Adrenal gland (tissue), 12 donors: Measurements from ENCODE around the gene HID1. TPM values are rescaled to one million over a fixed set of nuclear protein-coding genes. Genes with fewer than 3 reads are reported as not detected.

Source experiments
- DNase-seq, 7 donors: peaks; one replicate each; pipeline ENCODE4 v3.0.0-alpha.2; 2019 to 2020
- H3K27ac ChIP-seq, 5 donors: fragments of 200-600 bp; sonication (generic) in 4 of 5; 1 replicate in 3 of 5; 2 replicates in 2 of 5; pipeline versions ENCODE4 v1.5.1 to v1.8.0; 2016 to 2020; ENCODE audit warnings: mild to moderate bottlenecking in 1 of 5
- H3K27me3 ChIP-seq: fragments of 200-600 bp; 2 replicates; pipeline ENCODE4 v1.8.0; 2021
- H3K36me3 ChIP-seq, 2 donors: fragments of 200-600 bp; replicated peaks in 1 of 2; 1 replicate in 1 of 2; 2 replicates in 1 of 2; pipeline versions ENCODE4 v1.5.1 to v1.8.0; 2018 to 2022
- H3K4me1 ChIP-seq, 2 donors: fragments of 200-600 bp; replicated peaks in 1 of 2; 1 replicate in 1 of 2; 2 replicates in 1 of 2; pipeline versions ENCODE4 v1.5.1 to v1.8.0; 2018 to 2021
- H3K4me3 ChIP-seq, 4 donors: fragments of 200-600 bp; sonication (generic) in 3 of 4; one replicate each; pipeline ENCODE4 v1.5.1; 2016 to 2018
- H3K9me3 ChIP-seq, 3 donors: fragments of 200-600 bp; sonication (generic) in 1 of 3; replicated peaks in 1 of 3; 1 replicate in 2 of 3; 2 replicates in 1 of 3; pipeline versions ENCODE4 v1.5.1 to v1.8.0; 2016 to 2021
- CTCF ChIP-seq, 6 experiments: fragments of 450-650 bp in 4 of 6; fragments of 200-600 bp in 2 of 6; sonication (generic) in 1 of 6; IDR thresholded peaks; 1 replicate in 5 of 6; 2 replicates in 1 of 6; pipeline versions ENCODE4 v1.5.1 to v1.8.0; 2016 to 2021; ENCODE audit warnings: antibody characterized with exemption in 6 of 6, mild to moderate bottlenecking in 2 of 6, moderate library complexity in 1 of 6
- POLR2A ChIP-seq, 2 donors: fragments of 450-650 bp; IDR thresholded peaks; one replicate each; pipeline ENCODE4 v1.6.1; 2017; ENCODE audit warnings: antibody characterized with exemption in 2 of 2, mild to moderate bottlenecking in 2 of 2, moderate library complexity in 1 of 2
- WGBS, 4 donors: extraction: QIAGEN DNeasy Blood & Tissue Kit in 2 of 4; methylation state at CpG; one replicate each; pipeline versions ENCODE4 v1.1.5 to v1.1.7; 2013 to 2017; 5-methylcytosine and 5-hydroxymethylcytosine counted together
- intact Hi-C, 2 donors: fragments of 100-400 bp; cut with DNase I; formaldehyde crosslinking; loops; one replicate each; pipeline versions ENCODE4 v1.14.1 to v1.15.0; 2022 to 2023
- polyA plus RNA-seq, 3 donors: library from polyadenylated mRNA; stranded (reverse); fragments of 200-250 nt in 2 of 3; fragments of 350-450 nt in 1 of 3; fragmentation: Illumina TruSeq in 1 of 3; extraction: RNeasy Lipid Tissue Mini Kit (QIAGEN cat#74804) in 1 of 3; gene quantifications; one replicate each; pipeline ENCODE4 v1.2.3, GENCODE V29; 2013 to 2014
- total RNA-seq, 9 donors: library from RNA; depleted of rRNA in 4 of 9; stranded (reverse); fragments of >200 nt in 4 of 9; fragments of 120-200 nt in 1 of 9; fragmentation: NEBNext Ultra II Directional in 1 of 9; extraction: Animal tissue kit (Norgen Biotek cat#: 25700) in 1 of 9; gene quantifications; one replicate each; pipeline versions ENCODE4 v1.1.0 to v1.2.4, GENCODE V29; 2013 to 2023
- donor health status: healthy with polysubstance abuse.
- donor health status: Bipolar disorder and iron deficiency.
- donor health status: DM: yes; HTN: yes; CAD: no.
- donor health status: DM: no; HTN: no; CAD: no.
- donor health status: DM: no; HTN: no; CAD: no.
- donor health status: DM: yes; HTN: yes; CAD: no.

HID1 gene
- total and polyA plus RNA-seq, 12 donors: 2.8 to 42.6 (median 8.3) TPM

DNA sequence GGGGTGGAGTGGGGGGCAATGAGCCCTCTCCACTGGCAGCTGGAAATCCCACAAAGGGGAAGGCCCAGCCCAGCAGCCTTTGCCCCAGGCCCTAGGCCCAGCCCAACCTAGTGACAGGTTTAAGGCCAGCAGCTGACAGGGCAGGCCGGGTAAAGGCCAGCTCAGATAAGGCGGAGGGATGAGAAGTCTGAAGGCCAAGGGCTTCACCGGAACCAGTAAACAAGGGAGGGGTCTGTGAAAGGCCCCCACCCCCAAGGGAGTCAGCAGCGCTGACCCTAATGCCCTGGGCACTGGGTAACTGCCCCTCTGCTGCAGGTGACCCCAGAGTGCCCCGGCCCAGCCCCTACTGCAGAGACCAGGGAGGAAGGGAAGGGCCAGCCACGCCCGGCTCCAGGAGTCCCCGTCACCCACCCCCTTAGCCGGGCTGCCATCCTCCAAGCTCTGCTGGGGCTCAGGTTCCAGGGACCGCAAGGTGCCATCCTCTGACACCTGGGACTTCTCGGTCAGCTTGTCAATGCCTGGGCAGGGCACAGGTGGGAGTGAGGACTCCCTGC lies 19.3 kb downstream of the HID1 start:
- Histone ChIP-seq H3K36me3 (no peaks in the 10 kb centered on the region), H3K27ac (no peak overlapping the region), H3K4me1 (no peaks in the 10 kb centered on the region), H3K4me3 (no peak overlapping the region), H3K27me3 (no peaks in the 10 kb centered on the region), H3K9me3 (no peaks in the 10 kb centered on the region)
- intact Hi-C loops: loop anchor here in 1 of 2 donors (10.0 kb wide), 1 partner anchor 158 kb away; no protein-coding TSS in a partner anchor
- WGBS, 4 donors: 66 to 100% (median 72%) methylated on average over 1 to 11 of the region's 11 CpGs
- peak in 4 of 7 donors; percentile 42 to 51 (median 46) for DNase-seq
- TF ChIP-seq POLR2A (IDR thresholded peaks at IDR 0.05) (no peak), CTCF (IDR thresholded peaks at IDR 0.05) (no peak)

DNA sequence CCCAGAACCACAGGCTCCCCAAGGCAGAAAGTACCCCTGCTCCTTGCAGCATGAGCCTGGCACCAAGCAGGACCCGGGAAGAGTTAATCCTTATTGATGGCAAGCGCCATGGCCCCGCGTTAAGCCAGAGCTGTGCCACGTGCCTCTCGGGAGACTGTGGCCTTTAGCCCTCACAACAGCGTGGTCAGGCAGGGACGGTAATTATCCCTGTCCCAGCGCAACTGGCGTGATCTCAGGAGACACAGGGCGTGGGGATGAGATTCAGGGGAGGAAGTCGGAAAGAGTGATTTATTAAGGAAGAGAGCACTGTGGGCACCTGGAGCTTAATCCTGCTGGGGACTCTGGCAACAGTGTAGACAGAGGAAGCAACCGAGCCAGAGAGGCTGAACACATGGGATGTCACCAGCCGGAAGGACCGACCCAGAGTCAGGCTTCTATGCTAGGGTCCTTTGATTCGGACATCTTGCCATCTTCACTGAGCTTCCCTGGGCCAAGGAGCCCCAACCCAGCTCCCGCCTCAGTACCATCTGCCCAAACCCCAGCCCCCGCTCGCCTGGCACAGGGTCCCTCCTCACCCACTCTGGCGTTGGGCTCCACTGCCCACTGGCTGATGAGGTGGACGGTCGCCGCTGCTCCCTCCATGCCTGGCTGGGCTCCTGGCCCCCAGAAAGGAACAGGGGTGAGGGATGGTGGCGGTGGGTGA lies 20.0 kb downstream of the HID1 start:
- Histone ChIP-seq H3K27me3 (no peaks in the 10 kb centered on the region), H3K4me3 (no peak overlapping the region), H3K4me1 (no peaks in the 10 kb centered on the region), H3K36me3 (no peaks in the 10 kb centered on the region), H3K9me3 (no peaks in the 10 kb centered on the region), H3K27ac (no peak overlapping the region)
- DNase-seq: no peak
- WGBS, 4 donors: 82 to 87% (median 86%) methylated on average over 20 to 24 of the region's 24 CpGs
- TF ChIP-seq POLR2A (IDR thresholded peaks at IDR 0.05): no peak
- no peak for TF ChIP-seq CTCF (IDR thresholded peaks at IDR 0.05)
- intact Hi-C loops: loop anchor here in 1 of 2 donors (10.0 kb wide), 1 partner anchor 158 kb away; no protein-coding TSS in a partner anchor

GRCh38 chr17:74951680-74952421 lies 20.7 kb downstream of the HID1 start:
- no peak overlapping the region for H3K27ac ChIP-seq
- TF ChIP-seq POLR2A (IDR thresholded peaks at IDR 0.05) (no peak), CTCF (IDR thresholded peaks at IDR 0.05) (no peak)
- H3K36me3 ChIP-seq: no peaks in the 10 kb centered on the region
- no peaks in the 10 kb centered on the region for H3K9me3 ChIP-seq
- no peak overlapping the region for H3K4me3 ChIP-seq
- intact Hi-C loops: loop anchor here in 1 of 2 donors (10.0 kb wide), 1 partner anchor 157 kb away; no protein-coding TSS in a partner anchor
- 66 to 85% (median 78%) methylated on average over 10 to 32 of the region's 32 CpGs; no CpG with 5 or more reads in 1 of the 4 donors for WGBS, 4 donors
- DNase-seq: no peak
- no peaks in the 10 kb centered on the region for H3K4me1 ChIP-seq
- no peaks in the 10 kb centered on the region for H3K27me3 ChIP-seq

GRCh38 chr17:74951065-74951464 lies 21.5 kb downstream of the HID1 start:
- no peaks in the 10 kb centered on the region for H3K4me1 ChIP-seq
- H3K27ac ChIP-seq: no peak overlapping the region
- TF ChIP-seq POLR2A (IDR thresholded peaks at IDR 0.05): no peak
- no peak for TF ChIP-seq CTCF (IDR thresholded peaks at IDR 0.05)
- H3K4me3 ChIP-seq: no peak overlapping the region
- H3K36me3 ChIP-seq: no peaks in the 10 kb centered on the region
- 74 to 81% (median 80%) methylated on average over 3 of the region's 3 CpGs; no CpG with 5 or more reads in 1 of the 4 donors for whole genome bisulfite sequencing, 4 donors
- no peak for DNase-seq
- H3K27me3 ChIP-seq: no peaks in the 10 kb centered on the region
- intact Hi-C loops: loop anchor here in 1 of 2 donors (10.0 kb wide), 1 partner anchor 156 kb away; no protein-coding TSS in a partner anchor
- H3K9me3 ChIP-seq: no peaks in the 10 kb centered on the region
